Mesodermal cell (in vitro differentiated cells): Measurements from ENCODE around the gene SPATA17.

Experiments
- H3K27ac ChIP-seq: 2 replicates; pipeline ENCODE4 v1.7.0; 2013; ENCODE audit warnings: mild to moderate bottlenecking, low read depth, low read length, moderate library complexity; ENCODE audit not compliant: severe bottlenecking
- H3K36me3 ChIP-seq: 2 replicates; pipeline ENCODE4 v1.7.1; 2013; ENCODE audit warnings: mild to moderate bottlenecking, low read length, moderate library complexity; ENCODE audit not compliant: control insufficient read depth, insufficient read depth
- H3K4me1 ChIP-seq: one replicate; pipeline ENCODE4 v1.7.1; 2013; ENCODE audit warnings: mild to moderate bottlenecking, low read length; ENCODE audit not compliant: insufficient read depth, control insufficient read depth, poor library complexity, severe bottlenecking
- H3K4me3 ChIP-seq: 2 replicates; pipeline ENCODE4 v1.7.0; 2013; ENCODE audit warnings: low read length, control low read depth, mild to moderate bottlenecking; ENCODE audit not compliant: insufficient read depth, poor library complexity, severe bottlenecking; ENCODE audit errors: extremely low read depth
- H3K9me3 ChIP-seq: 2 replicates; pipeline ENCODE4 v1.7.1; 2013; ENCODE audit warnings: mild to moderate bottlenecking, low read length, moderate library complexity; ENCODE audit not compliant: control insufficient read depth
- WGBS, 2 experiments: methylation state at CpG; one replicate each; pipeline ENCODE4 v1.1.5; 2013; ENCODE audit warnings: missing lambda C conversion rate in 2 of 2; ENCODE audit not compliant: insufficient coverage in 2 of 2; 5-methylcytosine and 5-hydroxymethylcytosine counted together

SPATA17 gene

DNA sequence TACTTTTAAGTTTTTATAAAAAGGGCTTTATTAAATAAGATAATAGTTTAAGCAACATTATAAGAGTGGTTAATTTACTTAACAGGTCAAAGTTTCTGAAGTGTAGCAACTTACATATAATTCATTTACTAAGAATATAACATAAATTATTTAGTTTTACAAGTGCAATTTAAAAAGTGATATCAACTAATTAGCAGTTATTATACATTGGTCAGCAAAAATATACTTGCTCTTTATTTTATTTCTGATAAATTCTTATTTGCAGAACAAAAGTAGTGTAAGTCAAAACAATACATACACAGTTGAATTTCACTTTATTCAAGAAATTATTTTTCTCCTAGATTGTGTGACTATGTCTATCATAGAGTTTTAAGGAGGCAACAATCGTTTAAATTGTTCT lies 215.6 kb downstream of the SPATA17 start:
- Histone ChIP-seq H3K4me3 (no peak overlapping the region), H3K36me3 (no peaks in the 10 kb centered on the region), H3K4me1 (no peaks in the 10 kb centered on the region), H3K27ac (no peak overlapping the region), H3K9me3 (no peaks in the 10 kb centered on the region)
- no CpG with 5 or more reads among the region's 1 CpG for WGBS, 2 experiments

DNA sequence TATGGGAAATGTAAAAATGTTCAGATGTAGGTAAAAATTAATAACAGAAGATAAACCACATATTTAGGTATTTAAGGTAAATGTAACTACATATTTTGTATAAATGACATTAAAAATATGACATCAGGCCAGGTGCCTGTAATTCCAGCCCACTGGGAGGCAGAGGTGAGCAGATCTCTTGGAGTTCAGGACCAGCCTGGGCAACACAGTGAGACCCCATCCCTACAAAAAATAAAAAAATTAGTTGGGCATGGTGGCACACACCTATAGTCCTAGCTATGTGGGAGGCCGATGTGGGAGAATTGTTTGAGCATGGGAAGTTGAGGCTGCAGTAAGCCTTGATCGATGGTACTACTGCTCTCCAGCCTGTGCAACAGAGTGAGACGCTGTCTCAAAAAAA lies 216.5 kb downstream of the SPATA17 start:
- Histone ChIP-seq H3K27ac (no peak overlapping the region), H3K4me3 (no peak overlapping the region), H3K9me3 (no peaks in the 10 kb centered on the region), H3K4me1 (no peaks in the 10 kb centered on the region), H3K36me3 (no peaks in the 10 kb centered on the region)
- 84 to 100% methylated on average over 2 of the region's 3 CpGs for WGBS, 2 experiments

DNA sequence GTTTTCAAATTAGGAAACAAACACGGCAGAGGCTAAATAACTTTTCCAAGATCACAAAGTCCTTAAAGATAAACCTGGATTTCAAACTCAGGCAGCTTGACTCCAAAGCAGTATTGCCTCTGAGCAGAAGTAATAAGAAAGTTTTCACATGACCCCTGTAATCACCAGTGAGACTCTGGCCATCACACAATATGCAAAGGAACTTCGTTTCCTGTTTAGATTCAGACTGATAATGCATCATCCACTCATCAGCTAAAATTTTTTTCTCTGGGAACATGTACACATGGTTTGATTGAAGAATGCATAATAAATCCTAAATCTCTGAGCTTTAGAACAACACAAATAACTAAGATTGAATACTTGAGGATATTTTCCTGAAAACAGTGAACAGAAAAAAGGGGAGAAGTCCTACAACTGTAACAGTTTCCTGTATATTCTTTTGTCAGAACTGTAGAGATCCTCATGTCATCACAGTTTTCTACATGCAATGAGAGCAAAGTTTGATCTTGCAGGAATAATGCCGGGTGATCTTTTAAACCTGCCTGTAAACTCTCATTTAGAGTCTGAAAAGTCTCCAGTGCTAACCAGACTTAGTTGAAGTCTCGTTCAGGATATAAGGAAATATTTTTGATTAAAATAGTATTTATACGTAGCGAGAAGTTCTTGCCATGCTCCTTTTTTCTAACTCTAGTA lies 225.3 kb downstream of the SPATA17 start:
- H3K27ac ChIP-seq, result peak overlapping the region; percentile 30
- H3K4me3 ChIP-seq, result no peak overlapping the region
- peaks cover 7% of the 10 kb centered on the region for H3K4me1 ChIP-seq
- H3K36me3 ChIP-seq, result no peaks in the 10 kb centered on the region
- no peaks in the 10 kb centered on the region for H3K9me3 ChIP-seq
- 80% methylated on average over 2 of the region's 6 CpGs; no CpG with 5 or more reads in 1 of the 2 experiments for WGBS, 2 experiments

- WGBS, 2 experiments, result 100% methylated on average over 1 of the region's 5 CpGs
- H3K4me3 ChIP-seq, result no peak overlapping the region
- no peak overlapping the region for H3K27ac ChIP-seq
Measured at GRCh38 chr1:217857061-217857460, 225.9 kb downstream of the SPATA17 start.

GRCh38 chr1:217861658-217862057 lies 230.5 kb downstream of the SPATA17 start:
- H3K9me3 ChIP-seq, result no peaks in the 10 kb centered on the region
- WGBS, 2 experiments, result no CpG with 5 or more reads among the region's 1 CpG
- no peaks in the 10 kb centered on the region for H3K36me3 ChIP-seq
- peaks cover 7% of the 10 kb centered on the region for H3K4me1 ChIP-seq
- H3K4me3 ChIP-seq, result no peak overlapping the region
- H3K27ac ChIP-seq, result no peak overlapping the region

More at GRCh38 chr1:217857061-217857460, 225.9 kb downstream of the SPATA17 start:
- H3K9me3 ChIP-seq, result no peaks in the 10 kb centered on the region
- H3K36me3 ChIP-seq, result no peaks in the 10 kb centered on the region
- H3K4me1 ChIP-seq, result peaks cover 7% of the 10 kb centered on the region

DNA sequence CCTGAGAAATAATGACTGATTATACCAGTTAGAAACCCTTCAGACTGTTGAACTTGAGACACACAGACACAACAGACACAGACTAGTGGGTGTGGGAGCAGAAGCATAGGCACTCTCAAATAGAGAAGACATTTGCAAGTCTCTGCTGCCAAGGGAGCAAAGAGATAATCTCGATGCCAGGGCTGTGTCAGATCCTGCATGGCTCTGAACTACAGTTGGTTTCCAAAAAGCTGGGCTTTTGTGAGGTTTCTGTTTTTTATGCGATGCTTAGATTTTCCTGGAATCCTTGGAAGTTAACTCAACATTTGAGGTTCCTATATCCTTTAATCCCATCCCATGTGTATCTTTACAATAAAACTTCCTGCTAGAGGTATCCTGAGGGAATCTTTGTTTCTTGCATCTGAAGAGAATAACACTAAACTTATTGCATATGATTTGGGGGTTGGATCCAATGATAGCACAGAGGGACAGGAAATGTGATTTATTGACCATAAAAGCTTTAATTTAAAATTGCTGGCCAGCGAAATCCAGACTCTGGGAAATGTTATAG lies 236.4 kb downstream of the SPATA17 start:
- 83 to 90% methylated on average over 1 to 2 of the region's 3 CpGs for WGBS, 2 experiments
- no peaks in the 10 kb centered on the region for H3K4me1 ChIP-seq
- H3K4me3 ChIP-seq, result no peak overlapping the region
- no peaks in the 10 kb centered on the region for H3K9me3 ChIP-seq
- no peak overlapping the region for H3K27ac ChIP-seq
- H3K36me3 ChIP-seq, result no peaks in the 10 kb centered on the region

DNA sequence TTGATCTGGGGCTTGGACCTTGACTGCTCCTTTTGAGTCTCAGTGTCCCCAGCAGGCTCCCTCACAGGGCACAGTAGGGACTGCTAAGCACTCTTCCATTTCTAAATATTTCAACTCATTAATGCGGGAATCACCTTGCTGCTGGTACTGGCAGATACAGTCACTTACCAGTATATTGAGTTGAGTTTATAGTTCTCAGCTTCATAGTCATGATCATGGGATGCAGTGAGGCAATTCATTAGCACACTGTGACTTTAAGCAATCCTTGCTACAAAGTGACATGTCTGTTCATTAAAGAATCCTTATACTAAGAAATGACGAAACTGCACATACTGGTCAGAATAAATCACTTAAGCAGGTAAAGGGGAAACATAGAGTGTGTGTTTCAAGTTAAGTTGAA lies 240.8 kb downstream of the SPATA17 start:
- Histone ChIP-seq H3K4me3 (no peak overlapping the region), H3K36me3 (no peaks in the 10 kb centered on the region), H3K27ac (no peak overlapping the region), H3K4me1 (no peaks in the 10 kb centered on the region), H3K9me3 (no peaks in the 10 kb centered on the region)
- WGBS, 2 experiments, result 100% methylated on average over 1 of the region's 2 CpGs

- H3K36me3 ChIP-seq, result no peaks in the 10 kb centered on the region
- no peak overlapping the region for H3K4me3 ChIP-seq
- no peak overlapping the region for H3K27ac ChIP-seq
- no peaks in the 10 kb centered on the region for H3K9me3 ChIP-seq
- H3K4me1 ChIP-seq, result no peaks in the 10 kb centered on the region
Measured at GRCh38 chr1:217875229-217875628, 244.1 kb downstream of the SPATA17 start.

DNA sequence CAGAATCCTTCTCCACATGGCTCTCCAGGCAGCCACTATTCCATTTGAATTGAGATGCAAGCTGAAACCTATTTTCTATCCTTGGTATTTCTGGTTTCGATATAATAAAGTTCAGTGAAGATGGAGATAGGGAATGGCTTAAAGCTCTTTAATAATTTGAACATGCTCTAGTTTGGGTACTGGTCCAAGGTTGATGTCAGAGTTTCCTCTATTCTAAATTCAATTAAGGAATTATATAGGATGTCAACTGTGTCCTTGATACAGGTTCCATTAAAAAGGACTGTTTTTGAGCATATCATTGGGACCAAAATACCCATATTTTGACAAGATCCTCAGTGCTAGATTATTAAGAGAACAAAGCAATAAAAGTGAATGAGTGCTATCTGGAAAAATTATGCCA lies 245.3 kb downstream of the SPATA17 start:
- H3K36me3 ChIP-seq, result no peaks in the 10 kb centered on the region
- no peaks in the 10 kb centered on the region for H3K9me3 ChIP-seq
- WGBS, 2 experiments, result no CpG with 5 or more reads among the region's 1 CpG
- no peak overlapping the region for H3K4me3 ChIP-seq
- no peak overlapping the region for H3K27ac ChIP-seq
- H3K4me1 ChIP-seq, result no peaks in the 10 kb centered on the region

DNA sequence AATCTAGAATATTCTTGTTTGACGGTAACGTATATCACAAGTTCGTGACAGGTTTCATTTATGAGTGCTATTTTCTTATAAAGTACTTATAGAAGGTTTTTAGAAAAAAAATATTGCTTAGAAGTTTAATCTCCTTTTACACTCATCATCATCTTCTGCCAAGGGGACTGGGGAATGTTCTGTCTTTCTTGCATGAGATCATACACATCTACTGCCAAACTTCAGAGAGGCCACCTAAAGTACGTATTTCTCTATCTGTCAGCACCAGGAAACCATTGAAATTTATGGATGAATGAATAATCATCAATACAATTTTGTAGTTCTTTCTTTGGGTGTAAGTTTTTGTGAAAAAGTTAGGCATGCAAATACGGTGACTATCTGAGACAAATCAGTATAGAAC lies 245.8 kb downstream of the SPATA17 start:
- Histone ChIP-seq H3K27ac (no peak overlapping the region), H3K9me3 (no peaks in the 10 kb centered on the region), H3K4me1 (no peaks in the 10 kb centered on the region), H3K36me3 (no peaks in the 10 kb centered on the region), H3K4me3 (no peak overlapping the region)
- no CpG with 5 or more reads among the region's 5 CpGs for WGBS, 2 experiments

GRCh38 chr1:217881131-217881543 lies 250.0 kb downstream of the SPATA17 start:
- H3K4me1 ChIP-seq, result no peaks in the 10 kb centered on the region

More at GRCh38 chr1:217881131-217881543, 250.0 kb downstream of the SPATA17 start:
- no peaks in the 10 kb centered on the region for H3K9me3 ChIP-seq
- H3K27ac ChIP-seq, result no peak overlapping the region
- H3K36me3 ChIP-seq, result no peaks in the 10 kb centered on the region
- no peak overlapping the region for H3K4me3 ChIP-seq
